Measurements from ENCODE around the gene GALNT6.

DNA sequence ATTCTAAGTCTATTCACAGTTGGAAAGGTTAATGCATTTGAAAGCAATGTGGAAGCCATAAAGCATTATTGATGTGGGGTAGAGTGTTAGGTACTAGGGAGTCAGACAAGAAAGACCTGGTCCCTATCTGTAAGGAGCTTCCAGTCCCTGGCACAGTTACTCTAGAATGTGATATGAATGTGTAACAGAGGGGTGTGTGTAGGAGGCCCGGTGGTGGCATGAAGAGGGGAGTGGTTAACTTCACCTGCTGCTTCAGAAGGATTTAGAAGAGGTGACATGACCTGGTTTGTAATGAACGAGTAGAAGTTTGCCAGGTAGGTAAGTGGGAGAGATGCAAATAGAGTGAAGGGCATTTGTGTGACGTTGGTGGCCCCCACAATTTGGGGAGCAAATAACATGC lies 15.1 kb upstream of the GALNT6 start:
- TF ChIP-seq, protein P1, sequence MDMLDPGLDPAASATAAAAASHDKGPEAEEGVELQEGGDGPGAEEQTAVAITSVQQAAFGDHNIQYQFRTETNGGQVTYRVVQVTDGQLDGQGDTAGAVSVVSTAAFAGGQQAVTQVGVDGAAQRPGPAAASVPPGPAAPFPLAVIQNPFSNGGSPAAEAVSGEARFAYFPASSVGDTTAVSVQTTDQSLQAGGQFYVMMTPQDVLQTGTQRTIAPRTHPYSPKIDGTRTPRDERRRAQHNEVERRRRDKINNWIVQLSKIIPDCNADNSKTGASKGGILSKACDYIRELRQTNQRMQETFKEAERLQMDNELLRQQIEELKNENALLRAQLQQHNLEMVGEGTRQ (IDR thresholded peaks at IDR 0.05), result no peak
- TF ChIP-seq RAD21 (conservative IDR thresholded peaks at IDR 0.05 in 1 of 2, IDR thresholded peaks at IDR 0.05 in 1 of 2), result no peak
